Left ventricle myocardium superior (tissue), 1 donor: ENCODE results near the gene REC8. TPM values are rescaled to one million over a fixed set of nuclear protein-coding genes. Genes with fewer than 3 reads are reported as not detected.
"Not testable (repeated sequence)": the region's sequence is repeated elsewhere in the genome, so short reads cannot be mapped to it uniquely, and the experiment has no call there.

ENCODE experiments used
- ATAC-seq: fragments of 200-7000 bp; cut with Tn5 transposase; one replicate; pipeline ENCODE4 v1.9.1; 2020; ENCODE audit warnings: mild to moderate bottlenecking, moderate library complexity
- DNase-seq: peaks from one replicate; pipeline ENCODE4 v3.0.0-alpha.2; 2020
- intact Hi-C: fragments of 100-400 bp; cut with micrococcal nuclease; formaldehyde crosslinking; loops from one replicate; pipeline ENCODE4 v1.11.0; 2022
- microRNA-seq: library from miRNA; unstranded; fragments of <30 nt; microRNA quantifications from one replicate; pipeline ENCODE4 v1.2.0, GENCODE V29; 2020; ENCODE audit warnings: borderline number of aligned reads
- total RNA-seq: library from RNA; stranded (reverse); fragmentation: NEBNext Ultra II Directional; extraction: Animal tissue kit (Norgen Biotek cat#: 25700); gene quantifications from one replicate; pipeline ENCODE4 v1.2.1, GENCODE V29; 2021
- donor health status: DM: no; HTN: yes; CAD: no; lungs with severe emphysema.

Gene REC8
- total RNA-seq, 1 donor from 2014 or later, result 3.2 TPM

DNA sequence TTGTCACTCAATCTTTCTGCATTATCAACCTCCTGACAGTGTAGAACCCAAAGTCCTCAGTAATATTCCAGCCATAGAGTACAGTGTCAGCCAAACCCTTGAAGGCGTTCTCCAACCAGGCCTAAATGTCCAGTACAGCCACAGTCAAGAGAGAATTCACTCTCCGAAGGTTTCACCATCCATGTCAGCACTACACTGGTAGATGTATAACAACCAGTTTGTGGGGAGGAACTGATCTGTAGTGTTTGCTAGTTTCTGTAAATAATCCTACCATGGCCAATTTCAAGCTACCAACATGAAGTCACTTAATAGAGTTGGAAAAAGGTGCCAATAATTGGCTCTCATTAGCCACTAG, 44.4 kb downstream of the REC8 start:
- DNase-seq (no peak), ATAC-seq (no peak)
- intact Hi-C loops, result no loop called here

DNA sequence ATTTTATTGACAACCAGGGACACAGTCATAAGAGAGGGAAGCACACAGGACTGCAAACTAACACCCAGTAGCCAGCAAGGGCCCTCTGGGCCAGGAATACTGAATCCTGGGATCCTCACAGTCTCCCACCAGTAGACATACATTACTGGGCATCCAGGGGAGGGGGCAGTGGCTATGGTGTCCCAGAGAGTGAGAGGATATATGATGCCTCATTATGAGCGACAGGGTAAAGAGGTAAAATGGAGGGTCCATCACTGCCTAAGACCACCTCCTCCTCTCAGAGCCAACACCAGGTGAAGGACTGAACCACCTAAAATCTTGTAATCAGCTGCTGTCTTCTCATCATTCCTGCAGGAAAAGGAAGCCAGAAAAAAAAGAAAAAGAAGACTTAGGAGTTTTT, 45.0 kb downstream of the REC8 start:
- intact Hi-C loops, DNase-seq, ATAC-seq: not testable (repeated sequence)

DNA sequence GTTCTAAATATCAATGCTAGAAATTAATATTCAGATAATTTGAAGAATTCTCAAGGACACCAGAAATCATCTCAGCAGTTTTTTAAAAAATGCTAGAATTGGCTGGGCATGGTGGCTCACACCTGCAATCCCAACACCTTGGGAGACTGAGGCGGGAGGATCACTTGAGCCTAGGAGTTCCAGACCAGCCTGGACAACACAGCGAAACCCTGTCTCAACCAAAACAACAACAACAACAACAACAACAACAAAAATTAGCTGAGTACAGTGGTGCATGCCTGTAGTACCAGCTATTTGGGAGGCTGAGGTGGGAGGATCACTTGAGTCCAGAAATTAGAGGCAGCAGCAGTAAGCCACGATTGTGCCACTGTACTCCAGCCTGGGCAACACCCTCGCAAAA, 47.2 kb downstream of the REC8 start:
- intact Hi-C loops, result no loop called here
- DNase-seq, result no peak
- no peak for ATAC-seq

DNA sequence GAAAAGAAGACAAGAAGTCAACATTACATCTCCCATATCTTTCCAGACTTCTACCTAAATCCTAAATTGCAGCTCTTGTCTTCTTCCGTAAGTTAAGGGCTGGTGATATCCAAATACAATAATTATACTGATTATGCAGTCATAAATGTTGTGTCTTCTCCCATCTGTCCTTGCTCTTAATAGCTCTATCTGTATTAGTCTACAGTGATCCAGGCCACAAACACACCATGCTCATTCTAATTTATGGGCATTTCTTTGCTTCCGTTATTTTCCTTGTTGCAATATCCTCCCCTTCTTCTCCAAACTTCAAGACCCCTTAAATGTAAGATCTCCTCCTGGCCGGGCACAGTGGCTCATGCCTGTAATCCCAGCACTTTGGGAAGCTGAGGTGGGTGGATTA, 47.6 kb downstream of the REC8 start:
- ATAC-seq (no peak), DNase-seq (no peak)
- intact Hi-C loops, result no loop called here

DNA sequence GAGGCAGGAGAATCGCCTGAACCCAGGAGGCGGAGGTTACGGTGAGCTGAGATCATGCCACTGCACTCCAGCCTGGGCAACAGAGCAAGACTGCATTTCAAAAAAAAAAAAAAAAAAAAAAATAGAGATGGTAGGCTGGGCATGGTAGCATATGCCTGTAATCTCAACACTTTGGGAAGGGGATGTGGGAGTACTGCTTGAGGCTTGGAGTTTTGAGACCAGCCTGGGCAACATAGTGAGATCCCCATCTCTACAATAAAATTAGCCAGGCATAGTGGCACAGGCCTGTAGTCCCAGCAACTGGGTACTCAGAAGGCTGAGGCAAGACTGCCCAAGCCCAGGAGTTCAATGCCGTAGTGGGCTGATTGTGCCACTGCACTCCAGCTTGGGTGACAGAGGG, 51.1 kb downstream of the REC8 start:
- DNase-seq, ATAC-seq, intact Hi-C loops: not testable (repeated sequence)

DNA sequence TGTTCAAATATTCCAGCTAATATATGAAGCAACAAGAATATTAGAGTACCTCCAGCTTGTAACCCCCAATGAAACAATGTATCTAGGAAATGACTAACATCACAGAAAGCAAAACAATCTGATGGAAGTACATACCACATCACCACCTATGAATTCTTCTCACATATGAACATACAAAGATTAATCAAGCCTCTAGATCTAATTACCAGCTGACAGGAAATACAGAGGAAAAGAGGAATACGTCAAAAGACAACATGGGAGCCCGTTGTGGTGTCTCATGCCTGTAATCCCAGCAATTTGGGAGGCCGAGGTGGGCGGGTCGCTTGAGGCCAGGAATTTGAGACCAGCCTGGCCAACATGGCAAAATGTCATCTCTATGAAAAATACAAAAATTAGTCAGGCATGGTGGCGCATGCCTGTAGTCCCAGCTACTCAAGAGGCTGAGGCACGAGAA, 52.8 kb downstream of the REC8 start:
- ATAC-seq (no peak), DNase-seq (no peak)
- intact Hi-C loops, result no loop called here

DNA sequence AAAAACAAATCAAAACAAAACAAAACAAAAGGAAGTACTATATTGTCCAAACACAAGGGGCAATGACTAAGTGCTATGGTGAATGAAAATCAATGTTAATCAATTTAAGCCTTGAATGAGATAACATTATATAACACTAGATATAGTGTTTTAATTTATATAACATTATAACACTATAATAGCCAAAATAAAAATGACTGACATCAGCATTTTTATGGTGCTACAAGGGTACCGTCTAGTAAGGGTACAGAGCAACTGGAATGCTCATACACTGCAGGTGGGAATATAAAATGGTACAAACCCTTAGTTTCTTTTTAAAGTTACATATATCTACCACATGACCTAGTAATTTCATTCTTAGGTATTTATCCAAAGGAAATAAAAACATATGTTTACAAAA, 54.6 kb downstream of the REC8 start:
- intact Hi-C loops, result no loop called here
- ATAC-seq, result no peak
- no peak for DNase-seq

DNA sequence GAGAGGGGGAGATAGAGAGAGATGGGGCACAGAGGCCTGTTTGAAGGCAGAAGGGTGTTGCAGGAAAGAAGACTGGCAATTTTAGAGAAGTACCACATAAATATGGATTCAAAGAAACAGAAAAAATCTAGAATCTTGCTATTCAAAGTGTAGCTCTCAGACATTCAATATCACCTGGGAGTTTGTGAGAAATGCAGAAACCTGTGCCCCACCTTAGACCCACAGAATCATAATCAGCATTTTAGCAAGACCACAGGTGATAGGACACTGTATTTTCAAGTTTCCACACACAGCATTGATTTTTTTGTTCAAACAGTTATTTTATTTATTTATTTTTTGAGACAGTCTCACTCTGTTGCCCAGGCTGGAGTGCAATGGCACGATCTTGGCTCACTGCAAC, 57.0 kb downstream of the REC8 start:
- ATAC-seq (no peak), DNase-seq (no peak)
- intact Hi-C loops, result no loop called here

Small RNA genes lying within 50 kb of the gene (microRNA-seq; reads per million reads assigned to microRNA genes)
- not detected for gene MIR7703

Other genes with a start within 250 kb of the REC8 start
- 26.9 TPM for gene DHRS4, start 218.3 kb upstream of the REC8 start, total RNA-seq
- 15.2 TPM for gene DHRS4L2, start 183.2 kb upstream of the REC8 start, total RNA-seq
- gene CARMIL3, start 120.1 kb upstream of the REC8 start, total RNA-seq, result 0.12 TPM
- not detected for gene CPNE6, start 100.5 kb upstream of the REC8 start, total RNA-seq
- 3.0 TPM for gene PCK2, start 77.8 kb upstream of the REC8 start, total RNA-seq
- gene DCAF11, start 57.3 kb upstream of the REC8 start, total RNA-seq, result 85.8 TPM
- 0.77 TPM for gene NRL, start 57.1 kb upstream of the REC8 start, total RNA-seq
- gene FITM1, start 41.4 kb upstream of the REC8 start, total RNA-seq, result 140 TPM
- gene PSME1, start 35.9 kb upstream of the REC8 start, total RNA-seq, result 137 TPM
- 16.4 TPM for gene EMC9, start 30.5 kb upstream of the REC8 start, total RNA-seq
- 92.6 TPM for gene PSME2, start 25.5 kb upstream of the REC8 start, total RNA-seq
- 42.8 TPM for gene RNF31, start 24.6 kb upstream of the REC8 start, total RNA-seq
- gene IRF9, start 10.8 kb upstream of the REC8 start, total RNA-seq, result 27.6 TPM
- 14.9 TPM for gene IPO4, start 16.7 kb downstream of the REC8 start, total RNA-seq
- 19.2 TPM for gene TM9SF1, start 23.4 kb downstream of the REC8 start, total RNA-seq
- 0.25 TPM for gene TSSK4, start 33.6 kb downstream of the REC8 start, total RNA-seq
- 30.1 TPM for gene CHMP4A, start 41.4 kb downstream of the REC8 start, total RNA-seq
- 15.4 TPM for gene MDP1, start 44.0 kb downstream of the REC8 start, total RNA-seq
- 225 TPM for gene NEDD8, start 60.3 kb downstream of the REC8 start, total RNA-seq
- 29.0 TPM for gene GMPR2, start 60.8 kb downstream of the REC8 start, total RNA-seq
- gene TINF2, start 70.5 kb downstream of the REC8 start, total RNA-seq, result 34.5 TPM
- 2.7 TPM for gene TGM1, start 91.1 kb downstream of the REC8 start, total RNA-seq
- 19.4 TPM for gene RABGGTA, start 99.5 kb downstream of the REC8 start, total RNA-seq
- gene DHRS1, start 127.7 kb downstream of the REC8 start, total RNA-seq, result 5.9 TPM
- gene NOP9, start 127.8 kb downstream of the REC8 start, total RNA-seq, result 25.5 TPM
- 3.9 TPM for gene CIDEB, start 135.9 kb downstream of the REC8 start, total RNA-seq
- 1.5 TPM for gene LTB4R2, start 138.1 kb downstream of the REC8 start, total RNA-seq
- 1.6 TPM for gene LTB4R, start 139.4 kb downstream of the REC8 start, total RNA-seq
- 26.5 TPM for gene ADCY4, start 163.0 kb downstream of the REC8 start, total RNA-seq
- 3.5 TPM for gene RIPK3, start 167.9 kb downstream of the REC8 start, total RNA-seq
- 21.7 TPM for gene NFATC4, start 196.1 kb downstream of the REC8 start, total RNA-seq
- gene NYNRIN, start 226.9 kb downstream of the REC8 start, total RNA-seq, result 7.3 TPM